Stimulated activated CD8-positive, alpha-beta memory T cell treated with anti-CD3 and anti-CD28 coated beads, Interleukin-12 subunit alpha, Interleukin-12 subunit beta, amount 100 ng/mL, for 1 hour (primary cell): ENCODE measurements around the gene GPR142.

Source experiments
- DNase-seq: peaks from one replicate; pipeline ENCODE4 v3.0.0-alpha.2; 2020; ENCODE audit warnings: low read depth

GPR142 gene

GRCh38 chr17:74369665-74370490, 2.6 kb downstream of the GPR142 start:
- no peak for DNase-seq

GRCh38 chr17:74371653-74372147, 4.4 kb downstream of the GPR142 start:
- DNase-seq: no peak

GRCh38 chr17:74372426-74372825, 5.1 kb downstream of the GPR142 start:
- no peak for DNase-seq

- no peak for DNase-seq
These were observed 6.7 kb downstream of the GPR142 start for GRCh38 chr17:74373838-74374606.

- no peak for DNase-seq
These were observed 7.6 kb downstream of the GPR142 start for GRCh38 chr17:74374858-74375257.

GRCh38 chr17:74379495-74380085, 12.3 kb downstream of the GPR142 start:
- peak; percentile 91 for DNase-seq

- DNase-seq: no peak
These were observed 13.0 kb downstream of the GPR142 start for GRCh38 chr17:74380086-74380958.

- DNase-seq: no peak
These were observed 13.9 kb downstream of the GPR142 start for GRCh38 chr17:74380959-74381808.

GRCh38 chr17:74383141-74383540, 15.8 kb downstream of the GPR142 start:
- no peak for DNase-seq

GRCh38 chr17:74385201-74385600, 17.9 kb downstream of the GPR142 start:
- no peak for DNase-seq

GRCh38 chr17:74386386-74386785, 19.1 kb downstream of the GPR142 start:
- no peak for DNase-seq

- DNase-seq: no peak
These were observed 20.3 kb downstream of the GPR142 start for GRCh38 chr17:74387365-74388218.

GRCh38 chr17:74389084-74389753, 21.9 kb downstream of the GPR142 start:
- DNase-seq: no peak

GRCh38 chr17:74389937-74390679, 22.8 kb downstream of the GPR142 start:
- no peak for DNase-seq

- no peak for DNase-seq
These were observed 23.7 kb downstream of the GPR142 start for GRCh38 chr17:74390680-74391653.

- no peak for DNase-seq
These were observed 24.5 kb downstream of the GPR142 start for GRCh38 chr17:74391771-74392170.

- no peak for DNase-seq
These were observed 25.5 kb downstream of the GPR142 start for GRCh38 chr17:74392848-74393247.
